Measurements from ENCODE around the gene MTIF2. TPM values are rescaled to one million over a fixed set of nuclear protein-coding genes. Genes with fewer than 3 reads are reported as not detected.

The MTIF2 gene
- total and polyA plus RNA-seq, 2 donors (not counting 3 experiments of a cell fraction or from before 2014, with no cell fraction given): 9.3 to 26.9 TPM

GRCh38 chr2:55309446-55309845 lies 40.4 kb upstream of the MTIF2 start:
- Histone ChIP-seq H3K4me1 (ENCODE audit: control insufficient read depth, extremely low read depth, insufficient read depth, low read length) (peaks cover 28% of the 10 kb centered on the region), H3K9ac (replicated peaks; ENCODE audit: extremely low read depth, insufficient read depth, low read length) (no peak overlapping the region), H4K20me1 (replicated peaks; ENCODE audit: control insufficient read depth, extremely low read depth, insufficient read depth, low read length) (no peaks in the 10 kb centered on the region), H2AFZ (ENCODE audit: low read depth, low read length) (no peak overlapping the region), H3K36me3 (ENCODE audit: control insufficient read depth in 2 of 2, extremely low read depth in 1 of 2, insufficient read depth in 2 of 2, low read length in 2 of 2) (peaks cover 2 to 6% of the 10 kb centered on the region in 2 experiments), H3K4me2 (ENCODE audit: insufficient read depth, low read length) (peak overlapping the region; percentile 75), H3K9me1 (replicated peaks; ENCODE audit: control insufficient read depth, extremely low read depth, insufficient read depth, low read length) (no peaks in the 10 kb centered on the region), H3K4me3 (replicated peaks in 1 of 3; ENCODE audit: insufficient read depth in 1 of 3, low read depth in 1 of 3, low read length in 3 of 3) (peak overlapping the region in 1 of 3 experiments; percentile 4), H3K27me3 (ENCODE audit: control insufficient read depth in 2 of 2, insufficient read depth in 2 of 2, low read length in 2 of 2) (no peaks in the 10 kb centered on the region), H3K9me3 (replicated peaks; ENCODE audit: control insufficient read depth, insufficient read depth, low read length) (no peaks in the 10 kb centered on the region), H3K79me2 (ENCODE audit: control insufficient read depth, insufficient read depth, low read length) (no peaks in the 10 kb centered on the region), H3K27ac (ENCODE audit: insufficient read depth, low read depth, low read length) (peak overlapping the region; percentile 45)
- DNase-seq (ENCODE audit: low read depth, low spot score) (peak; percentile 90), FAIRE-seq (peak; percentile 92)
- CTCF ChIA-PET: interaction anchor here (1.1 to 2.7 kb wide), 3 partner anchors 25 to 410 kb away, joined by 5 to 11 read pairs (median 6); no protein-coding TSS in a partner anchor
- dilution Hi-C loops (cut with MboI; ENCODE audit: extremely low pct_ligation_motif_present, low sequenced_read_pairs): no loop called here
- peak; percentile 93 for TF ChIP-seq FOS (IDR thresholded peaks at IDR 0.05; ENCODE audit: borderline replicate concordance, insufficient read depth, low read length)
- TF ChIP-seq GATA2 (IDR thresholded peaks at IDR 0.05; ENCODE audit: insufficient read depth, insufficient read length, low read depth, low read length): no peak
- no peak for TF ChIP-seq EZH2 (IDR thresholded peaks at IDR 0.05; ENCODE audit: borderline replicate concordance, low read depth, low read length, severe bottlenecking)
- TF ChIP-seq POLR2AphosphoS5 (IDR thresholded peaks at IDR 0.05; ENCODE audit: insufficient read depth, low read depth, low read length): no peak
- TF ChIP-seq CTCF (IDR thresholded peaks at IDR 0.05; ENCODE audit: extremely low read depth in 1 of 2, insufficient read depth in 1 of 2, low read depth in 1 of 2, low read length in 2 of 2): no peak
- TF ChIP-seq JUN (IDR thresholded peaks at IDR 0.05; ENCODE audit: borderline replicate concordance, insufficient read depth, insufficient read length, low read depth): peak; percentile 97
- TF ChIP-seq MAX (IDR thresholded peaks at IDR 0.05; ENCODE audit: insufficient read depth, insufficient read length): no peak
- POLR2A ChIA-PET: no interaction called here
- no TSS peak for BruUV-seq (replicated peaks)
- intact Hi-C loops (cut with micrococcal nuclease): loop anchor here (2.0 kb wide), 1 partner anchor 41 kb away; the partner anchor contains the start of gene MTIF2
